Neutrophil (primary cell): ENCODE results near the gene GPNMB.

ENCODE experiments used
- H3K27ac ChIP-seq: fragments of 200-600 bp; sonication (generic); 2 replicates; pipeline ENCODE4 v1.5.1; 2016; ENCODE audit warnings: mild to moderate bottlenecking, moderate library complexity
- H3K27me3 ChIP-seq: fragments of 200-600 bp; sonication (generic); 2 replicates; pipeline ENCODE4 v1.6.0; 2016; ENCODE audit warnings: mild to moderate bottlenecking
- H3K36me3 ChIP-seq: fragments of 200-600 bp; sonication (generic); 2 replicates; pipeline ENCODE4 v1.5.1; 2017
- H3K4me1 ChIP-seq, 2 experiments: fragments of 200-600 bp in 1 of 2; sonication (generic) in 1 of 2; 1 replicate in 1 of 2; 2 replicates in 1 of 2; pipeline versions ENCODE4 v1.5.1 to v1.6.1; 2013 to 2016; ENCODE audit warnings: low read depth in 1 of 2, low read length in 1 of 2, mild to moderate bottlenecking in 1 of 2, moderate library complexity in 1 of 2; ENCODE audit not compliant: control insufficient read depth in 1 of 2, insufficient read depth in 1 of 2
- H3K4me3 ChIP-seq, 2 experiments: fragments of 200-600 bp in 1 of 2; sonication (generic) in 1 of 2; 1 replicate in 1 of 2; 2 replicates in 1 of 2; pipeline ENCODE4 v1.5.1; 2013 to 2016; ENCODE audit warnings: low read depth in 1 of 2, low read length in 1 of 2, mild to moderate bottlenecking in 1 of 2, moderate library complexity in 1 of 2
- H3K9me3 ChIP-seq: fragments of 200-600 bp; sonication (generic); 2 replicates; pipeline ENCODE4 v1.5.1; 2016
- CTCF ChIP-seq: fragments of 200-600 bp; sonication (generic); IDR thresholded peaks from 2 replicates; pipeline ENCODE4 v1.5.1; 2016; ENCODE audit warnings: antibody characterized with exemption

The GPNMB gene

GRCh38 chr7:23260371-23260770 lies 13.8 kb downstream of the GPNMB start:
- Histone ChIP-seq H3K4me1 (no peaks in the 10 kb centered on the region), H3K9me3 (no peaks in the 10 kb centered on the region), H3K4me3 (no peak overlapping the region), H3K36me3 (no peaks in the 10 kb centered on the region), H3K27me3 (peaks cover 33% of the 10 kb centered on the region), H3K27ac (no peak overlapping the region)
- no peak for TF ChIP-seq CTCF

GRCh38 chr7:23261843-23262452 lies 15.4 kb downstream of the GPNMB start:
- no peak overlapping the region for H3K4me3 ChIP-seq
- no peak overlapping the region for H3K27ac ChIP-seq
- H3K36me3 ChIP-seq: no peaks in the 10 kb centered on the region
- H3K4me1 ChIP-seq: no peaks in the 10 kb centered on the region
- H3K27me3 ChIP-seq: peaks cover 28% of the 10 kb centered on the region
- no peaks in the 10 kb centered on the region for H3K9me3 ChIP-seq
- TF ChIP-seq CTCF: peak; percentile 77

DNA sequence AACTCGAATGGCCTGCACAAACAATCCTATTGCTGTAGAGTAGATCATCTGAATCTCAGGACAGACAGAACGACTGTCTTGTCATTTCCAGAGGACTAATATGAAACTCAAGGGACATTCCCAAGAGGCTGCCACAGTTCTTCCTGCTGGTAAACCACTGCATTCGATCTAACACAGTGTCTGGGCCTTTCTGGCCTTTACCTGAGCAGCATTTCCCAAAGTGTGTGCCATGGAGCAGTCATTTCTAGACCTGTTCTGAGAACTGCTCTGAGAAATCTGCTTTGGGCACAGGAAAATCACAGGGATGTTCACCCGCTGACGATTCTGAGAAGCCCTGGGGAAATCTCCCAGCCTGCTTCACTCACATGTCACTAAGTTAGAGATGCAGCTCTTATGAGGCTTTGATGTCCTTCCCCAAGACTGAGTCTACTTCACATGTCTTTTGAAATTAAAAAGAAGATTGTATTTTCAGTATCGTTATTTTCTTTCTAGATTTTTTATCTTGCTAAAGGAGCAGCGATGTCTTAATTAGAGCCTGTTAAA lies 18.4 kb downstream of the GPNMB start:
- no peak overlapping the region for H3K4me3 ChIP-seq
- no peak for TF ChIP-seq CTCF
- H3K9me3 ChIP-seq: no peaks in the 10 kb centered on the region
- no peaks in the 10 kb centered on the region for H3K27me3 ChIP-seq
- H3K27ac ChIP-seq: no peak overlapping the region
- no peaks in the 10 kb centered on the region for H3K4me1 ChIP-seq
- no peaks in the 10 kb centered on the region for H3K36me3 ChIP-seq

DNA sequence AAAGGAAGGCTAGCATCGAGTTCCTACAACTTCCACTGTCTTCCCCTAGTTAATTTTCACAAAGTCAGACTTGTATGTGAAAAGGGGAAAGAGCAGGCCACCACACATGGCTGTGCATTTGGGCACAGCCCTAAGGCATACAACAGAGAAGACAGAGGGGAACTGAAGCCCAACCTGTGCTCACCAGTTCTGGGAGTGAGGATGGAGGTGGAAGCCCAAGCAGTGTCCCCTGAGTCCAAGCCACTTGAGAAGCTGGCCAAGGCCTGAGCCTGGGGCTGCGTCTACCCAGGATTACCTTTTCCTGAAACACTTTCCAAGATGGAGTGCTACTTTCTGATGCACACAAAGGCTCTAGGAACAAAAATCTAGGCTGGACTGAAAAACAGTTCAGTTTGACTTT lies 20.3 kb downstream of the GPNMB start:
- H3K27me3 ChIP-seq: no peaks in the 10 kb centered on the region
- TF ChIP-seq CTCF: no peak
- no peak overlapping the region for H3K27ac ChIP-seq
- no peaks in the 10 kb centered on the region for H3K9me3 ChIP-seq
- H3K4me1 ChIP-seq: no peaks in the 10 kb centered on the region
- no peaks in the 10 kb centered on the region for H3K36me3 ChIP-seq
- H3K4me3 ChIP-seq: no peak overlapping the region

GRCh38 chr7:23267357-23267756 lies 20.8 kb downstream of the GPNMB start:
- Histone ChIP-seq H3K9me3 (no peaks in the 10 kb centered on the region), H3K4me1 (no peaks in the 10 kb centered on the region), H3K27ac (no peak overlapping the region), H3K4me3 (no peak overlapping the region), H3K36me3 (no peaks in the 10 kb centered on the region), H3K27me3 (no peaks in the 10 kb centered on the region)
- no peak for TF ChIP-seq CTCF
